Gastroesophageal sphincter (tissue), 3 donors: ENCODE data around the gene UNG.

ENCODE experiments used
- EP300 ChIP-seq: sonication (generic); formaldehyde crosslinking; IDR thresholded peaks from one replicate; pipeline ENCODE4 v1.6.1; 2017; ENCODE audit warnings: antibody characterized with exemption, mild to moderate bottlenecking
- POLR2AphosphoS5 ChIP-seq: sonication (generic); formaldehyde crosslinking; IDR thresholded peaks from one replicate; pipeline ENCODE4 v1.6.1; 2017; ENCODE audit warnings: antibody characterized with exemption
- TF ChIP-seq, protein P1 (sequence below), 4 experiments: fragments of 200-600 bp in 2 of 4; fragments of 450-650 bp in 2 of 4; sonication (generic) in 1 of 4; IDR thresholded peaks; one replicate each; pipeline ENCODE4 v1.5.1; 2017 to 2019; ENCODE audit warnings: antibody characterized with exemption in 4 of 4, mild to moderate bottlenecking in 2 of 4, moderate library complexity in 2 of 4

DNA sequence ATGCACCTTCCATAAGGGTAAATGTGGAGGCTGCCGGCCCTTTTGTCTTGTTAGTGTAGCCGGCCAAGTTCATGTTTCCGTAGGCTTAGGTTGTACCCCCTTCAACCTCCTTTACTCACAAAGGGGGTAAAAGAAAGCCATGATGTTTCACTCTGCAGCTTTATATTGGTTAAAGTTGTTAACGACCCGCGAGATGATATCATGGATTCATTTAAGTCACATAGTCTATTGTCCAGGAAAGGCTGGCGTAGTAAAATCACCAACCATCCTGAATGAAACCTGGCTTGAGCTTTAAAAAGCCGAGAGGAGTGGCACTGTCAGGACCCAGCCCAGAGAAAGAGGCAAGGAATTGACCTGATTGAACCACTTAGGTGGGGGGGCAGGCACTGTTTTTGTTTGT is 1.3 kb downstream of the UNG start:
- TF ChIP-seq, protein P1, sequence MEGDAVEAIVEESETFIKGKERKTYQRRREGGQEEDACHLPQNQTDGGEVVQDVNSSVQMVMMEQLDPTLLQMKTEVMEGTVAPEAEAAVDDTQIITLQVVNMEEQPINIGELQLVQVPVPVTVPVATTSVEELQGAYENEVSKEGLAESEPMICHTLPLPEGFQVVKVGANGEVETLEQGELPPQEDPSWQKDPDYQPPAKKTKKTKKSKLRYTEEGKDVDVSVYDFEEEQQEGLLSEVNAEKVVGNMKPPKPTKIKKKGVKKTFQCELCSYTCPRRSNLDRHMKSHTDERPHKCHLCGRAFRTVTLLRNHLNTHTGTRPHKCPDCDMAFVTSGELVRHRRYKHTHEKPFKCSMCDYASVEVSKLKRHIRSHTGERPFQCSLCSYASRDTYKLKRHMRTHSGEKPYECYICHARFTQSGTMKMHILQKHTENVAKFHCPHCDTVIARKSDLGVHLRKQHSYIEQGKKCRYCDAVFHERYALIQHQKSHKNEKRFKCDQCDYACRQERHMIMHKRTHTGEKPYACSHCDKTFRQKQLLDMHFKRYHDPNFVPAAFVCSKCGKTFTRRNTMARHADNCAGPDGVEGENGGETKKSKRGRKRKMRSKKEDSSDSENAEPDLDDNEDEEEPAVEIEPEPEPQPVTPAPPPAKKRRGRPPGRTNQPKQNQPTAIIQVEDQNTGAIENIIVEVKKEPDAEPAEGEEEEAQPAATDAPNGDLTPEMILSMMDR (IDR thresholded peaks at IDR 0.05), result no peak
- TF ChIP-seq EP300 (no peak), POLR2AphosphoS5 (no peak)
